Measurements from ENCODE around the gene ADD1.

Gene ADD1

DNA sequence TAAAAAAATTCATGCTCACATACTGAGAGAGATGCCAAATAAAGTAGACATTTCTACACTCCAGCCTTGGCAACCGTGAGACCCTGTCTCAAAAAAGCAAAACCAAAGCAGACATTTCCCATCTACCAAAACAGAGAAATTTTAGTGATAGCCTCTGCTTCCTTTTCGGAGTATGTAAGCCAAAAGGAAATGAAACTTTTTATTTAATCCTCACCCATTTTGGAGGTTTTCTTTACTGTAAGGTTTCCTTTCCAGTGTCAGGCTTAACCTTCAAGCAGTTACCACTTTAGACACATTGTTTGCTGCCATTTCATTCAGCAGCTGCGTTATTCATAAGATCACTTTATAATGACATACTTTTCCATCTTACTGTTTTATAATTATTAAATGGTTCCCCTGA is 15.9 kb downstream of the ADD1 start:
- no peak for DNase-seq (ENCODE audit: low read depth)

DNA sequence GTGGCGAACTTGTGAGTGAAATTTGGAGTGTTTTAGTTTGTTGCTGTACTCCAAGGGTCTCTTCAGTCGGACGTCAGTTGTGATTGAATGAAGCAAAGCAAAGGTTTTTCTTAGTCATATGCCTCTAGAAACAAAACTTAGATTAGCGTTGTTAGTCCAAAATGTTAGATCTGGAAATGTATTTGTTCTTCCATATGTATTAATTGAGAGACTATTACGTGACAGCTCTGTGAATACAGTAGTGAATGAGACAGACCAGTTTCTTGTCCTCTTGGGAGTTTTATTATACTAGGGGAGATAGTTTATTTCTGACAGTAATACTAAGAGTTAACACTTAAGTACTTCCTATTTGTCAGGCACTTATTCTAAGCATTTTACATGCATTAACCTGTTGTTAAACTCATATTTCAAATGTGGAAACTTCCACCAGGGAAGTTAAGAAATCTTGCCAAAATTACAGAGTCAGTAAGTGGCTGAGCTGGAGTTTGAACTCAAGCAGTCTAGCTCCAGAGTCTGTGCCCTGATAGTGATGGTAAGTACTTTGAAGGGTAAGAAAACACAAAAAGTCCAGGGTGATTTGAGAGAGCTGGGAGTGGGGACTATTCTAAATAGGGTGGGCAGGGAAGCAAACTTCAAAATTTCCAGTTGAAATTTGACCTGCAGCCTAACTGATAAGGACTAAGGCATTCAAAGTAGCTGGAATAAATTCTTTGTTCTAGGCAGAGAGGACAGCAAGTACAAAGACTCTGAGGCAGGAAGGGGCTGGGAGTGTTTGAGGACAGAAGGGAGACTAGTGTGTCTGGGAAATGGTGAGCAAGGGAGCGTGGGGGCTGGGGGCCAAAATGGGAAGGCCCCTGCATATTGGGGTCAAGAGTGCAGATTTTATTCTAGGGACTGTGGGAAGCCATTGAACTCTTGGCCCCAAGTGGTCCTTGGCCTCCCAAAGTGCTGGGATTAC is 17.0 kb downstream of the ADD1 start:
- DNase-seq (ENCODE audit: low read depth) = no peak

DNA sequence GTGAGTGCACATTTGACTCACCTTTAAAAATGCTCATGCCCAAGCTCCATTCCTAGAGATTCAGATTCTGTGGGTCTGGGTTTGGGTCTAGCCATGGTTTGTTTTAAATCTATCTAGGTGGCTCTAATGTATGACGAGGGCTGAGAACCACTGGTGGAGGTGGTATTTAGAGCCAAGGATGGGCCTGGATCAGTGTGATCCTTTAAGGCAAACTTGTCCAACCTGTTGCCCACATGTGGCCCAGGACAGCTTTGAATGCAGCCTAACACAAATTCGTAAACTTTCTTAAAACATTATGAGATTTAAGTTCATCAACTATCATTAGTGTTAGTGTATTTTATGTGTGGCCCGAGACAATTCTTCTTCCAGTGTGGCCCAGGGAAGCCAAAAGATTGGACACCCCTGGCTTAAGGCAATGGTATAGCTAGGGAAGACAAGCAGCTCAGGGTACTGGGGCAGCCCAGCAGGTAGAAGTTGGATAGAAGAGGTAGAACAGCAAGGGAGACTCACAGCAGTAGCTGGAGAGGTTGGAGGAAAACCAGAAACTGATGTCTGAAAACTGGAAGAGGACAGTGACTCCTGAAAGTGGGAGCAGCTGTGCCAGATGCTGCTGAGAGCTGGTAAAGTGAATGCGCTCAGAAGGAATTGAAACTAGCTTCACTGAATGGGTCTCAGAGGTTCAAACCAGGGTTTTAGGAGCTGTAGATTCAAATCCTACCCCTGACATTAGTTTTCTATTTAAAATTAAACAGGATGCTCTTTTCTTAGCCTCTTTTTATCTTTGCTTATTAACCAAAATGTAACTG is 18.2 kb downstream of the ADD1 start:
- no peak for DNase-seq (ENCODE audit: low read depth)

DNA sequence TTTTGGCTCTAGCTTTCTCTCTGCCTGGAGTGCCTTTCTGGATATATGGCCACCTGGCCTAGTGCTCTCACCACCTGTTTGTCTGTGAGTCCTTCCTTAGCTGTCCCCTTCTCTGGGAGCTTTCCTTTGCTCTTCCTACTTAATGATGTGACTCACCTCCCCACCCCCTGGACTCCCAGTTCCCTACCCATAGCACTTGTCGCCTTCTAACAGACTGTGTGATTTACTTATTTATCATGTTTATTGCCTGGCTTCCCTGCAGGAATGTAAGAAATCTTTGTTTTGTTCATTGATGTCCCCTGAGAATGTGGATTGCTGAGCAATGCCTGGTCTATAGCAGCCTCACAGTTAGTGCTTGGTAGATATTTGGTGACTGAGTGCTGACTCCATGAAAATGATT is 18.9 kb downstream of the ADD1 start:
- DNase-seq (ENCODE audit: low read depth) = no peak

DNA sequence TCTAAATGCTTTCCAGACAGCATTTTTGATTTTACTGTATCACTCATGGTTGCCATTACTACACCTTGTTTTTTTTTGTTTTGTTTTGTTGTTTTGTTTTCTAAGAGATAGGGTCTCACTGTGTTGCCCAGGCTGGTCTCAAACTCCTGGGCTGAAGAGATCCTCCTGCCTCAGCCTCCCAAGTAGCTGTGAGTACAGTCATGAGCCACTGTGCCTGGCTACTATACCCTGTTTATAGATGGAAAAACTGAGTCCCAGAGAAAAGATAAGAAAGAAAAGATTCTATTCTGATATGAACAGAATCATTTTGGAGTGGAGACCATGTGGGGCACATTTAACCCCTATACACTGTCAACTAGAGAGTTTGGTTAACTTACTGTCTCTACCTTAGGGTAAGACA is 20.0 kb downstream of the ADD1 start:
- DNase-seq (ENCODE audit: low read depth) = no peak

DNA sequence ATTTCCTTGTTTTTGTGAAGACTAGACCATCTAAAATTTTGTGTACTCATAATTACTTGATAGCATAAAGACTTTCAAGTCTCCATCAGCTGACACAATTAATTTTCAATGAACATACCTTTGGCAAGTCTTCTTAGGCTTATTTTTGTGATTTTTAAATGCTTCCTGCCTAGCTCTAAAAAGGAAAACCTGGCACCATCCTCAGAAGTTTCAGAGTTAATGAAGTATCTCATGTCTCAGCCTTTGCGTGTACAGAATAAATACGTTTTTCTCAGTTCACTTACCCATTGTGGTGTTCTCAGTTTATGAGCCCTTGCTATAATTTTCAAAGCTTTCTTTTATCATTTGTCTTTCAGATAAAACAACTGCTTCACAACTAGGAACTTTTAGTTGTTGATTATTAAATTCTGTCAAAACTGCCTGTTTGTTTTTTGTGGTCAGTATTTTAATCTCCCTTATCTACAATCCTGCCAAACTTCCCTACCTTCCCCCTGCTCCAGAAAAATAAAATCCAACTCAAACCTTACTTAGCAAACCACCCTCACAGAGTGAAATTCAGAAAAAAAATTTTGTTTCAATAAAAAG is 21.6 kb downstream of the ADD1 start:
- DNase-seq (ENCODE audit: low read depth) = no peak

DNA sequence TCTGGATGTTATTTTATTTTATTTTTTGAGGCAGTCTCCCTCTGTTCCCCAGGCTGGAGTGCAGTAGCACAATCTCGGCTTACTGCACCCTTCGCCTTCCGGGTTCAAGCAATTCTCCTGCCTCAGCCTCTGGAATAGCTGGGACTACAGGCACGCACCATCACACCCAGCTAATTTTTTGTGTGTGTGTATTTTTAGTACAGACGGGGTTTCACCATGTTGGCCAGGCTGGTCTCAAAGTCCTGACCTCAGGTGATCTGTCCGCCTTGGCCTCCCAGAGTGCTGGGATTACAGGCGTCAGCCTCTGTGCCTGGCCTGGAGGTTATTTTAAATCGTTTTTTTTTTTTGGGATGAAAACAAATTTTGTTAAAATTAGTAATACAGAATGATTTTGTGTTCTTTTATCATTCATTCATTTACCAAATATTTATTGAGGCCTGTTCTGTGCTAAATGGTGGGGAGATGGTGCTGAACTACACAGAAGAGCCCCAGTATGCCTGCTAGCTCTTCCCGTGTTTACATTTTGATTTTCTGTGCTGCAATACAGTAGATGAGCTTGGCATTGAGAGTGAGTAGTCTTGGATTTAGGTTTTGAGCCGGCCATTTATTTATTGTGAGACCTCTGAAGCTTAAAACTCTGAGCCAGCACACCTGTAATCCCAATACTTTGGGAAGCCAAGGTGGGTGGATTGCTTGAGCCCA is 22.7 kb downstream of the ADD1 start:
- DNase-seq (ENCODE audit: low read depth) = no peak

DNA sequence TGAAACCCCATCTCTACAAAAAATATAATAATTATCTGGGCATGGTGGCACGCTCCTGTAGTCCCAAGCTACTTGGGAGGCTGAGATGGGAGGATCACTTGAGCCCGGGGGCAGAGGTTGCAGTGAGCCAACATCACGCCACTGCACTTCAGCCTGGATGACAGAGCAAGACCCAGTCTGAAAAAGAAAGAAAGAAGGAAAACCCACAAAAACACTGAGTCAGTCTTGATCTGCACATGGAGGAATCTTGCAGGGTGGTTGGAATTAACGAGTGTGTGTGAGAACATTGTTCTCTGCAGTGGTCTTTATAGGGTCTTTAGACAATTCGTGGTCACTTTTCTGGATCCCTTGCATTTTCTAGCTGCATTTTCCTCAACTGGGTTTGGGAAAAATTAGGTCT is 23.2 kb downstream of the ADD1 start:
- no peak for DNase-seq (ENCODE audit: low read depth)

DNA sequence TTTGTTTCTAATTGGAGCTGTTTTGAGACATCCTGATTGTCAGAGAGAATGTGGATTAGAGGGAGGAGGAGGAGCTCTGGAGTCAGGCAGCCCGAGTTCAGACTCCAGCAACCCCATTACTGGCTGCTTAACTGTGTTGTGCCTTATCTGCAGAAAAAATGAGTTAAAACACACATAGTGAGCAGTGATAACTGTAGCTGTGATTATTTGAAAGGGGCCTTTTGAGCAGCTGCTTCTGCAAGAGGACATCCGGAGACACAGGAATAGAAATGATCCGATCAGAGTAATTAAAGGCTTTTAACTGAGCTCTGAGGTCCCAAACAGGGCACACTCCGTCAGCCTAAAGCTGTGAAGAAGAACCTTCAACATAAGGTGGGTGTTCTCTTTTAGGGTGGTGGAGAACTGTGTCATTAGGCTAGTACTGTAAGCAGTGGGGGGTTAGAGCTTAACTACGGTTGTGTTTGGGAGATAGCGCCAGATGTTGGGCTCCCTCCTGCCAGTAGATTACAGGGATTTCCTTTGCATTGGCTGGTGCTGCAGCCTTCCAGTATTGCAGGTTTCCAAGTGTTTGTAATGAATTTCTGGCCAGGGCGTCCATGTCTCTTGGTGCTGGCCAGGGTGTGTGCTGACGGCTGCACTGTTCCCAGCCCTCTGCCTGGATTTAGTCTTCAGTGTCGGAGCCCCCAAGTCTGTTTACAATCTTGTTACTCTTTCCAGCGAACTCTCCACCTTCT is 24.3 kb downstream of the ADD1 start:
- no peak for DNase-seq (ENCODE audit: low read depth)

DNA sequence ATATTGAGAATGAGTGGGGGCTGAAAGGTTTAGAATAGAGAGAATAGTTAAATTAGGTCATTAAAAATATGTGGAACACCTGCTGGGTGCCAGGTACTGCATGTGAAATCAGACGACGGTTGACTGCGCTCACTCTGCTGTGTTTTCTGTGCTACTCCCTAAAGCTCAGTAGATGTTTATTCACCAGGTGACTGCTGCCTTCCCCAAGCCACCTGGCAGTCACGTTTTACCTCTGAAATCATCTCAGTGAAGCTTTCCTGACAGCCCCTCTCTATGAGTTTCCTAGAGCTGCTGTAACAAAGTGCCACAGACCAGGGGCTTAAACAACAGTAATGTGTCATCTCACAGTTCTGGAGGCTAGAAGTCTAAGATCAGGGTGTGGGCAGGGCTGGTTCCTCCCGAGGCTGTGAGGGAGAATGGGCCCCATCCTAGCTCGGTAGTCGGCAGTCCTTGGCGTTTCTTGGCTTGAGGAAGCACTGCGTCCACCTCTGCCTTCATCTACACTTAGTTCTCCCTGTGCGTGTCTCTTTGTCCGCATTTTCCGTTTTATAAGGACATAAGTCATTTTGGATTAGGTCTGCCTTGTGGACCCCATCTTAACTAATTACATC is 25.3 kb downstream of the ADD1 start:
- no peak for DNase-seq (ENCODE audit: low read depth)

DNA sequence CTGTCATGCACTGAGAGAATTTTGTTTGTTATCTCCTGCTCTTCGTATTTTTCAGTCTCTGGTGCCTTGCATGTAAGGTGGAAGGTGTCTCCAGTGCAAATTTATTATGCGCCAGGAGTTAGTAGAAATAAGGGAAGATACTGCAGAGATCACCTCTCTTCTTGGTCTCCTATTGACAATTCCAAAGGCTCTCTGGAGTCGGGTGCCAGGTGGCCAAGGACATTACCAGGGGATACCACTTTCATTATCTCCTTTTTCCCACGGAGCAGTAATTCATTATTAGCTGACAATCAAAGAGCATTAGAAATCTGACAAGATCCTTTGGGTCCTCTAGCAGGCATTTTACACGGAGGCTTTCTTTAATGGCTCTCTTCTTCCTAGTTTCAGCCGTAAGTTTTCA is 26.0 kb downstream of the ADD1 start:
- DNase-seq (ENCODE audit: low read depth) = no peak

DNA sequence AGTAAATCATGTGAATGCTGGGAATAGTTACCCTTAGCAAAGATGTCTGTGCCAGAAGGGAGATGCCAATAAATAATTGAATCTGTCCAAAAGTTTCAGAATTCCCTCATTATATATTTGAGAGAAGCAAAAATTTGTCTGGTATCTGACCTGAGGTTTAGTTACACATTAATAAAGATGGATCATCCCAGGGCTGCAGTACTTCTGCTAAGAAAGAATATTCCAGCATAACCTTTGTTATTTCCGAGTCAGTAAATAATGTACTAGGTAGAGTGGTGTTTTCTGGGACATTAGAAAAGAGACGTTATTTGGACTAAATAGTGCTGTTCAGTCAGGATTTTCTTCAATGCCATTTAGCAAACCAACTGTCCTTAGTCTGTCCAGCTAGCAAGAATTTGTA is 26.4 kb downstream of the ADD1 start:
- no peak for DNase-seq (ENCODE audit: low read depth)

DNA sequence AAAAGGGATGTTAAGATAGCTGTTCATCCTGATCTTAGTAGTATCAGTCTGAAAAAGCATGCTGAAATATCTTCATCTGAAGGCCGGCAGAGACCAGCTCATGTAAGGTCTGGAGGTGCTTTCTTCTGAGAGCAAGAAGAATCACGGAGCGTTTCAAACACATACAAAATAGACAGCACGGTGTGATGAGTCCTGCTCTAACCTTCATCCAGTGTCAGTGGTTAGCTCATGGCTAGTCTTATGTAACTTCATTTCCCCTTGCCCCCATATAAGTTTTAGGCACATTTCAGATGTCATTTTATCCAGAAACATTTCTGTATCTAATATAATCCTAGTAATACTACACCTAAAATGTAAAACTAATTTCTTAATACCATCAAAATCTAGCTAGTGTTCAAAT is 27.8 kb downstream of the ADD1 start:
- DNase-seq (ENCODE audit: low read depth) = no peak

DNA sequence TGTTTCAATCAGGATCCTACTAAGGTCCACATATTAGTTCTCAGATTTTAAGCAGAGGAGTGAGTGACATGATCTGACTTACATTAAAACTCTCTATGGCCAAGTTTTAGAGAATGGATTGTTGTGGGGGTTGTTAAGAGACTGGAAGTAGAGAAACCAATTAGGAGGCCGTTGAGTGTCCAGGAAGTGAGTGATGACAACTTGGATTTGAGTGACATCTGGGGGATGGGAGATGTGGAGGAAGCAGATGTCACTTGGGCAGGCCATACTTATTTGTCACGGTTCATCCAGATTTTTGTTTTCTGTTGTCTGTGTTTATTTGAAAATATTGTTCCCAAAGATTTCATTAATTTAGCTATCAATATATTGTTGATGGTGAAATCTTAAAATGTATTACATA is 28.3 kb downstream of the ADD1 start:
- DNase-seq (ENCODE audit: low read depth) = no peak

DNA sequence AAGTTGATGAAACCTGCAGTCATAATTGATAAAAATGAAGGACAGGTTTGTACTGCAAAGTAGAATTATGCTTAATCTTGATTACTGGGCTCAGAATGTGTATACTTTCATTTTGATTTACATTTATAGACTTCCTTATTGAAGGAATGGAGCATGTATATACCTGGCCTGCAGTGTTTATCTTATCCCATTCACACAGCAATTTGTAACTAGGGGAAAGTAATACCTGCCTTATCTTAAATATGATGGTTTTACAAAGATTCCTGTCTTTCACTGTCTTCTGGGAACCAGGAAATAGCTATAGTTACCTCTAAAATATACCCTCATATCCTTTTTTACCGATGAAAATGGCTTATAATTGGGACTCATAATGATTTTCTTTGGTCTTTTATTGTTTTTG is 29.7 kb downstream of the ADD1 start:
- DNase-seq (ENCODE audit: low read depth) = no peak

DNA sequence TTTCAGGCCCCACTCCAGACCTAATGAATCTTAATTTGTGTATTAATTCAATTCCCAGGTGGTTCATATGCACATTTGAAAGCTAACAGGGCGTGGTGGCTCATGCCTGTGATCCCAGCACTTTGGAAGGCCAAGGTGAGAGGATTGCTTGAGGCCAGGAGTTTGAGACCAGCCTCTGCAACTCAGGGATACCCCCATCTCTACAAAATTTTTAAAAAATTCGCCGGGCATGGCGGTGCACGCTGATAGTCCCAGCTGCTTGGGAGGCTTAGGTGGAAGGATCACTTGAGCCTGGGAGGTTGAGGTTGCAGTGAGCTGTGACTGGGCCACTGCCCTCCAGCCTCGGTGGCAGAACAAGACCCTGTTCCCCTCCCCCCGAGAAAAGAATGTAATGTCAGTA is 31.2 kb downstream of the ADD1 start:
- DNase-seq (ENCODE audit: low read depth) = no peak

DNA sequence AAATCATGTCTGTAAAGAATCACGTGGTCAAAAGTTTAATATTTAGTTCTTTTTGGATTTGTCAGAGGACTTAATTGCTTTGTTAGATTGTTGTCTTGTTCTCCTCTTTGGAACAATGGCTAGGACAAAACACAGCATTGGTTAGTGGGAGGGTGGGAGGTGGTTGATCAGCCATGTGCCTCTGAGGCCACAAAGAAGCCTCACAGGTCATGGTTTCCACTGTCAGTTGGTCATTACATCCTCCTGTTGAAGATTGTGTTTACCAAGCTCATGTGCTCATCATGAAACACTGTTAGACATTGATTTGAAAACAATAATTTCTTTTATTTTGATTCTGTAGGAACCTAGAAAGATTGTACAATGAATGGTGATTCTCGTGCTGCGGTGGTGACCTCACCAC is 31.9 kb downstream of the ADD1 start:
- DNase-seq (ENCODE audit: low read depth) = no peak

DNA sequence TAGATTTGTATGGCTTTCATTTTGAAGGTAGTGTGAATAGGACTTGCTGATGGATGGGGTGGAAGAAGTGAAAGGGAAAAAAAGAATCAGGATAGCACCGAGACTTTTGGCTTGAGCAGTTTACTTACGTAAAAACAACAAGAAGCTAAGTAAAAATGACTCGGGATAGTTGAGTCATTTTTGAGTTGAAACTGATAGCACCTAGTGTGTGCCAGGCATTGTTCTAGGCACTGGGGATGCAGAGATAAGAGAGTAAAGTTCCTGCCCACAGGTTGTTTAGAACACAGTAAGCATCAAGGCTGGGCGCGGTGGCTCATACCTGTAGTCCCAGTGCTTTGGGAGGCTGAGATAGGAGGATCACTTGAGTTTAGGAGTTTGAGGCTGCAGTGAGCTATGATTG is 34.7 kb downstream of the ADD1 start:
- no peak for DNase-seq (ENCODE audit: low read depth)

DNA sequence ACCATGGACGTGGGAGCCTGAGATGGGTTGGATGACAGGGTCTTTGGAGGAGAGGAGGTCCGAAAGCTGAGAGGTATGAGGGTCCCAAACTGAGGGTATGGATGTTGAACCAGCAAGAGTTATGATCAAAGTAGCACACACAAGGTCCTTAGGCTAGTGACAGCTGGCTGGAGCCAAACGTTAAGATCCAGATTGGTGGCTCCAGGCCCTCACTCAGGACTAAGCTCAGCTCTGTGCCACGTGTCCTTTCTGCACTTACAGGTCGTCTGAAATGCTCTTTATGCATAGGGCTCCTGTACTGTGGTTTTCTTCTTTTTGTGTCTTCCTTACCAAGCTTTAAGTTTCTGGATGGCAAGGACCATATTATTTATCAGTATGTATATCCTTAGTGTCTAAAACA is 35.4 kb downstream of the ADD1 start:
- no peak for DNase-seq (ENCODE audit: low read depth)

DNA sequence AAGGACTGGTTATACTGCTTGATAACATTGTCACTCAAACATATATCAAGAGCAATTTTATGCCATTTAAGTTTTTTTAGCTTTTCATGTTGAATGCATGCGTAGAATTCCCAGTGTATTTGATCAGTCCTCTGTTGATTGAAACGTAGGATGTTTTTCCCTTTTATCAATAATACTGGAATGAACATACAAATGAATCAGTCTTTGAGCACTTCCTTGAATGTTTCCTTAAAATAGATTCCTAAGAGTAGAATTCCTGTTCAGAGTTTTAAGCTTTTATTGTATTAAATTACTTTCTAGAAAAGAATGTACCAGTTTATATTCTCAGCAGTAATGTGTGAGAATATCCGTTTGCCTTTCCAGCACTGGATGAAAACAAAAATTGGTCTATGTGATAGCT is 37.8 kb downstream of the ADD1 start:
- no peak for DNase-seq (ENCODE audit: low read depth)

DNA sequence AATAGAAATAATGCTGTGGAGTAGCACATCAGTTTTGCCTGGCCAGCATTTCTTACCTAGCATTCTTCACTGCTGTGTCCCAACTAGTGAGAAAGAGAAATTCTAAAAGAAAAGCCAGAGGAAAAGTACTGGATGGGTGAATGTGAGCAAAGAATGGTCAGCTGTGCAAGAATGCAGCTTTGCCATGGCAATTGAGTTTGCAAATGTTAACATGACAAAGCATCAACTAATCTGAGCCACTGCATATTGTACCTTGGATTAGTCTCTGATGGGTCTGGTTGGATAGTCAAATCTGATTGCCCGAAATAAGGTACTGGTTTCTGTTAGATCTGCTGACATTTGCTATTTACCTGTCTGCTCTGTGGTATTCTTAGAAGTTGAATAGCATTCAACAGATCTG is 38.7 kb downstream of the ADD1 start:
- no peak for DNase-seq (ENCODE audit: low read depth)
